WTC11 (cell line): Measurements from ENCODE around the gene PCDHGA1. TPM values are rescaled to one million over a fixed set of nuclear protein-coding genes. Genes with fewer than 3 reads are reported as not detected.

Experiments used
- ATAC-seq: fragments of 200-7000 bp; cut with Tn5 transposase; 2 replicates; pipeline ENCODE4 v1.10.0; 2021; ENCODE audit warnings: mild to moderate bottlenecking, moderate library complexity
- CTCF ChIA-PET: fragments of 300-600 bp; sonication (Branson Sonifier 250); formaldehyde crosslinking; loops from one replicate; lab custom pipeline; 2021; ENCODE audit warnings: antibody characterized with exemption; lab: Charles Lee
- POLR2A ChIA-PET: fragments of 350-600 bp; sonication (Branson Sonifier 250); formaldehyde crosslinking; loops from one replicate; lab custom pipeline; 2021; ENCODE audit warnings: antibody characterized with exemption; lab: Charles Lee
- DNase-seq: peaks from one replicate; pipeline ENCODE4 v3.0.0; 2021; ENCODE audit warnings: low spot score
- H3K27ac Mint-ChIP-seq: 2 replicates; pipeline ENCODE4 v1.8.0; 2021; ENCODE audit warnings: mixed read lengths
- H3K27me3 Mint-ChIP-seq: 2 replicates; pipeline ENCODE4 v1.8.0; 2021; ENCODE audit warnings: low read depth, mild to moderate bottlenecking, moderate library complexity, mixed read lengths
- H3K36me3 Mint-ChIP-seq: 2 replicates; pipeline ENCODE4 v1.8.0; 2021; ENCODE audit warnings: mixed read lengths
- H3K4me1 Mint-ChIP-seq: 2 replicates; pipeline ENCODE4 v1.8.0; 2022; ENCODE audit warnings: mixed read lengths
- H3K4me3 Mint-ChIP-seq: 2 replicates; pipeline ENCODE4 v1.8.0; 2021; ENCODE audit warnings: mild to moderate bottlenecking, moderate library complexity, mixed read lengths
- H3K9me3 Mint-ChIP-seq: 2 replicates; pipeline ENCODE4 v1.8.0; 2021; ENCODE audit warnings: mixed read lengths
- ATF1 ChIP-seq: sonication (generic); formaldehyde crosslinking; IDR thresholded peaks from 2 replicates; pipeline ENCODE4 v1.8.1; 2023; ENCODE audit warnings: mild to moderate bottlenecking, moderate library complexity, missing genetic modification reagents
- ATF2 ChIP-seq: sonication (generic); formaldehyde crosslinking; IDR thresholded peaks from 2 replicates; pipeline ENCODE4 v1.8.1; 2022; ENCODE audit warnings: low read depth, missing genetic modification reagents, borderline replicate concordance
- ATF6 ChIP-seq: sonication (generic); formaldehyde crosslinking; IDR thresholded peaks from 2 replicates; pipeline ENCODE4 v1.8.1; 2023; ENCODE audit warnings: mild to moderate bottlenecking, missing genetic modification reagents
- CREM ChIP-seq: sonication (generic); formaldehyde crosslinking; IDR thresholded peaks from 2 replicates; pipeline ENCODE4 v1.8.1; 2022; ENCODE audit warnings: mild to moderate bottlenecking, missing genetic modification reagents, moderate library complexity
- E2F4 ChIP-seq: sonication (generic); formaldehyde crosslinking; IDR thresholded peaks from 2 replicates; pipeline ENCODE4 v1.8.1; 2022; ENCODE audit warnings: low read depth, mild to moderate bottlenecking, moderate library complexity, missing genetic modification reagents, borderline replicate concordance
- MLX ChIP-seq: sonication (generic); formaldehyde crosslinking; IDR thresholded peaks from 2 replicates; pipeline ENCODE4 v1.8.1; 2023; ENCODE audit warnings: mild to moderate bottlenecking, missing genetic modification reagents, moderate library complexity
- MYBL2 ChIP-seq: sonication (generic); formaldehyde crosslinking; IDR thresholded peaks from 2 replicates; pipeline ENCODE4 v1.8.1; 2023; ENCODE audit warnings: mild to moderate bottlenecking, moderate library complexity, missing genetic modification reagents
- NFATC4 ChIP-seq: fragments of 250-450 bp; sonication (Bioruptor Pico); IDR thresholded peaks from 2 replicates; pipeline ENCODE4 v1.9.0; 2021; ENCODE audit warnings: mild to moderate bottlenecking
- OVOL2 ChIP-seq: fragments of 250-450 bp; sonication (Bioruptor Pico); IDR thresholded peaks from 2 replicates; pipeline ENCODE4 v1.9.0; 2021; ENCODE audit warnings: mild to moderate bottlenecking, borderline replicate concordance
- RORB ChIP-seq: fragments of 250-450 bp; sonication (Bioruptor Pico); IDR thresholded peaks from 2 replicates; pipeline ENCODE4 v1.9.0; 2021; ENCODE audit warnings: mild to moderate bottlenecking
- SP1 ChIP-seq: sonication (generic); formaldehyde crosslinking; conservative IDR thresholded peaks from 2 replicates; pipeline ENCODE4 v1.8.1; 2022; ENCODE audit warnings: missing genetic modification reagents
- USF1 ChIP-seq: sonication (generic); formaldehyde crosslinking; IDR thresholded peaks from 2 replicates; pipeline ENCODE4 v1.8.0; 2022; ENCODE audit warnings: mild to moderate bottlenecking, missing genetic modification reagents
- ZBTB21 ChIP-seq: sonication (generic); formaldehyde crosslinking; IDR thresholded peaks from 2 replicates; pipeline ENCODE4 v1.8.1; 2023; ENCODE audit warnings: mild to moderate bottlenecking, missing genetic modification reagents, borderline replicate concordance
- ZNF138 ChIP-seq: sonication (generic); formaldehyde crosslinking; conservative IDR thresholded peaks from 2 replicates; pipeline ENCODE4 v1.8.1; 2022; ENCODE audit warnings: mild to moderate bottlenecking, moderate library complexity, missing genetic modification reagents
- ZNF416 ChIP-seq: fragments of 250-450 bp; sonication (Bioruptor Pico); IDR thresholded peaks from 2 replicates; pipeline ENCODE4 v1.9.0; 2021; ENCODE audit warnings: mild to moderate bottlenecking, inconsistent platforms
- ZNF532 ChIP-seq: fragments of 250-450 bp; sonication (Bioruptor Pico); IDR thresholded peaks from 2 replicates; pipeline ENCODE4 v1.9.0; 2021; ENCODE audit warnings: mild to moderate bottlenecking, borderline replicate concordance
- ZNF671 ChIP-seq: fragments of 250-450 bp; sonication (Bioruptor Pico); IDR thresholded peaks from 2 replicates; pipeline ENCODE4 v1.8.0; 2021; ENCODE audit warnings: mild to moderate bottlenecking
- total RNA-seq: library from RNA; stranded (reverse); gene quantifications from 3 replicates; pipeline ENCODE4 v1.2.3, GENCODE V29; 2021
- TF ChIP-seq, protein P1 (sequence below): fragments of 250-450 bp; sonication (Bioruptor Pico); conservative IDR thresholded peaks from 2 replicates; pipeline ENCODE4 v1.9.0; 2021; ENCODE audit warnings: mild to moderate bottlenecking
- TF ChIP-seq, protein P2 (sequence below): sonication (generic); formaldehyde crosslinking; IDR thresholded peaks from 2 replicates; pipeline ENCODE4 v1.8.1; 2023; ENCODE audit warnings: mild to moderate bottlenecking, missing genetic modification reagents, moderate library complexity

Gene PCDHGA1
- total RNA-seq, 1 experiment from 2014 or later: 1.5 TPM

DNA sequence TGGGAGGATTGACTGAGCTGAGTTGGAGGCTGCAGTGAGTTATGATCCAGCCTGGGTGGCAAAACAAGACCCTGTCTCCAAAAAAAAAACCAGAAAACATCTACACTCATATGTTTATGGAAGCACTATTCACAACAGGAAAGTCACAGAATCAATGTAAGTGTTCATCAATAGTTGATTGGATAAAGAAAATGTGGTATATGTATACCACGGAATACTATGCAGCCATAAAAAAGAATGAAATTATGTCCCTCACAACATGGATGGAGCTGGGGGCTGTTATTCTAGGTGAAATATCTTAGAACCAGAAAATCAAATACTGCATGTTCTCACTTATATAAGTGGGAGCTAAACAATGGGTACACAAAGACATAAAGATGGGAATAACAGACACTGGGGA lies 23.7 kb upstream of the PCDHGA1 start:
- POLR2A ChIA-PET: no interaction called here
- H3K4me1 Mint-ChIP-seq: no peaks in the 10 kb centered on the region
- CTCF ChIA-PET: interaction anchor here (1.3 kb wide), 1 partner anchor 83 kb away, joined by 3 read pairs; the partner anchor contains the start of gene PCDHB14
- no peak overlapping the region for H3K4me3 Mint-ChIP-seq
- no peaks in the 10 kb centered on the region for H3K27me3 Mint-ChIP-seq
- H3K27ac Mint-ChIP-seq: no peak overlapping the region
- H3K36me3 Mint-ChIP-seq: no peaks in the 10 kb centered on the region; the same call in 1 of the 2 replicates
- peaks cover 8% of the 10 kb centered on the region for H3K9me3 Mint-ChIP-seq
- ATAC-seq: no peak
- TF ChIP-seq, protein P1, sequence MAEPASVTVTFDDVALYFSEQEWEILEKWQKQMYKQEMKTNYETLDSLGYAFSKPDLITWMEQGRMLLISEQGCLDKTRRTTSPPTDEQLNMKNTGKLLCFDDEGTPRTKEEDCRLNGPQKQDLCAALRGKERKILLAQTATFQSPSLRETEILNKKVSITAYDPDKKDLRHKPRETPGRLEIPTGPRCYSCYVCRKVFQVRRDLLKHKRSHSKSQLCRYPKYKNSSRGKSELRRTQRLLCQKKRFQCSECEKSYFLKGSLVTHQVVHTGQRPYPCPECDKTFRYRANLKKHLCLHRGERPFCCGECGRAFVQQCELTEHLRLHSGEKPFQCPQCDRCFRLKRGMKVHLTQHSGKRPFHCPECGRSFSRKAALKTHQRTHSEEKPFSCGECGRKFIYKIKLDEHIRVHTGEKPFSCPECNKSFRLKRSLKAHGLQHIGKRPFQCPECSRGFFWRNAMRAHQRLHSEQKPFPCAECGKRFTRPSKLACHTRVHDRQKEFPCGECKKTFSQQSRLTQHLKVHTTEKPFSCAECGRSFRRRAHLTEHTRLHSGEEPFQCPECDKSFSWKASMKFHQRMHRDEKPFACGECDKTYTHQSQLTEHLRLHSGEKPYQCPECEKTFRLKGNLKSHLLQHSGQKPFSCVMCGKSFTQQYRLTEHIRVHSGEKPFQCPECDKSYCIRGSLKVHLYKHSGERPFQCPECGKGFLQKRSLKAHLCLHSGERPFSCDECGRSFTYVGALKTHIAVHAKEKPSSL: no peak
- TF ChIP-seq ZNF532 (CRISPR knock-in tag) (no peak), ZBTB21 (no peak), MYBL2 (CRISPR knock-in tag) (no peak), ATF6 (CRISPR knock-in tag) (no peak), ATF1 (CRISPR knock-in tag) (no peak), ATF2 (no peak), ZNF416 (CRISPR knock-in tag) (no peak), E2F4 (CRISPR knock-in tag) (no peak), ZNF138 (no peak), OVOL2 (CRISPR knock-in tag) (no peak), USF1 (no peak), ZNF671 (CRISPR knock-in tag) (no peak), CREM (CRISPR knock-in tag) (no peak), SP1 (CRISPR knock-in tag) (no peak), NFATC4 (CRISPR knock-in tag) (no peak), RORB (CRISPR knock-in tag) (no peak), MLX (CRISPR knock-in tag) (no peak)
- TF ChIP-seq, protein P2, sequence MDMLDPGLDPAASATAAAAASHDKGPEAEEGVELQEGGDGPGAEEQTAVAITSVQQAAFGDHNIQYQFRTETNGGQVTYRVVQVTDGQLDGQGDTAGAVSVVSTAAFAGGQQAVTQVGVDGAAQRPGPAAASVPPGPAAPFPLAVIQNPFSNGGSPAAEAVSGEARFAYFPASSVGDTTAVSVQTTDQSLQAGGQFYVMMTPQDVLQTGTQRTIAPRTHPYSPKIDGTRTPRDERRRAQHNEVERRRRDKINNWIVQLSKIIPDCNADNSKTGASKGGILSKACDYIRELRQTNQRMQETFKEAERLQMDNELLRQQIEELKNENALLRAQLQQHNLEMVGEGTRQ (CRISPR knock-in tag): no peak
- no peak for DNase-seq
